ENCODE results near the gene AURKAIP1. TPM values are rescaled to one million over a fixed set of nuclear protein-coding genes. Genes with fewer than 3 reads are reported as not detected.

Gene AURKAIP1
- total and polyA plus RNA-seq, 2 of the 4 experiments (the other 2 are of a cell fraction), result 45.7 to 107 TPM

- peaks cover 62% of the 10 kb centered on the region for H3K36me3 ChIP-seq (ENCODE audit: control insufficient read depth, insufficient read depth, low read length)
- dilution Hi-C loops (cut with HindIII; ENCODE audit: low sequenced_read_pairs, unreplicated experiment), result no loop called here
Measured at GRCh38 chr1:1387098-1388077, 12.4 kb upstream of the AURKAIP1 start.

More at GRCh38 chr1:1387098-1388077, 12.4 kb upstream of the AURKAIP1 start:
- no peak overlapping the region for H3K23ac ChIP-seq (ENCODE audit: low read depth, low read length)
- H4K8ac ChIP-seq (ENCODE audit: low read depth in 2 of 2, low read length in 2 of 2), result no peak overlapping the region
- no peak overlapping the region for H2BK120ac ChIP-seq (ENCODE audit: low read depth, low read length)
- no peak overlapping the region for H2AK5ac ChIP-seq (ENCODE audit: low read depth, low read length)
- no peak overlapping the region for H3K4ac ChIP-seq (ENCODE audit: low read depth, low read length)
- 97% methylated on average over 32 of the region's 50 CpGs; no CpG with 5 or more reads in 1 of the 2 experiments for WGBS, 2 experiments (ENCODE audit: extremely low coverage in 2 of 2, insufficient read length in 1 of 2)
- H3K4me1 ChIP-seq (ENCODE audit: control insufficient read depth, insufficient read depth, low read length), result no peaks in the 10 kb centered on the region
- no peak overlapping the region for H2BK15ac ChIP-seq (ENCODE audit: low read depth, low read length)
- ChIA-PET CTCF (no interaction called here), POLR2A (ENCODE audit: unreplicated experiment) (no interaction called here)
- H2BK20ac ChIP-seq (ENCODE audit: low read depth, low read length), result no peak overlapping the region
- TF ChIP-seq BHLHE40 (IDR thresholded peaks at IDR 0.05; ENCODE audit: low read depth, low read length) (no peak), RFX5 (IDR thresholded peaks at IDR 0.05; ENCODE audit: low read depth, low read length) (no peak)
- H3K4me3 ChIP-seq (ENCODE audit: insufficient read depth, low read depth, low read length), result no peak overlapping the region
- H3K9me1 ChIP-seq (ENCODE audit: insufficient read depth, low read length), result no peaks in the 10 kb centered on the region; the same call in 1 of the 2 replicates
- H3K9me3 ChIP-seq (ENCODE audit: control insufficient read depth, insufficient read depth, low read length), result no peaks in the 10 kb centered on the region
- DNase-seq, result no peak
- intact Hi-C loops (cut with micrococcal nuclease) (no loop called here), in situ Hi-C loops (cut with MboI; ENCODE audit: low sequenced_read_pairs) (no loop called here)
- H4K20me1 ChIP-seq (ENCODE audit: insufficient read depth, low read length), result peaks cover 9% of the 10 kb centered on the region; the same call in 1 of the 2 replicates
- H3K9ac ChIP-seq (ENCODE audit: low read depth, low read length), result no peak overlapping the region
- no peak overlapping the region for H2BK5ac ChIP-seq (ENCODE audit: low read depth, low read length, poor library complexity, severe bottlenecking)
- no peak for ATAC-seq (ENCODE audit: low read depth)
- H3K56ac ChIP-seq (ENCODE audit: extremely low read depth, insufficient read depth, low read length), result no peak overlapping the region
- no peak overlapping the region for H3K14ac ChIP-seq (replicated peaks; ENCODE audit: low read depth, low read length)
- H2AK9ac ChIP-seq (replicated peaks; ENCODE audit: low read depth, low read length, poor library complexity), result no peak overlapping the region
- H3K27me3 ChIP-seq (ENCODE audit: control insufficient read depth, insufficient read depth, low read length), result no peaks in the 10 kb centered on the region
- no peak overlapping the region for H3K4me2 ChIP-seq (ENCODE audit: low read depth, low read length)
- H4K91ac ChIP-seq (ENCODE audit: insufficient read depth, low read depth, low read length), result no peak overlapping the region
- H3K27ac ChIP-seq (ENCODE audit: insufficient read depth, low read length), result no peak overlapping the region
- H3K79me1 ChIP-seq (ENCODE audit: low read depth in 1 of 2, low read length in 2 of 2), result peaks cover 16 to 38% of the 10 kb centered on the region in 2 experiments
- no peak overlapping the region for H2AFZ ChIP-seq (replicated peaks; ENCODE audit: low read length, poor library complexity)
- no peak overlapping the region for H3K18ac ChIP-seq (ENCODE audit: low read depth, low read length)
- H4K5ac ChIP-seq (ENCODE audit: low read depth, low read length), result no peak overlapping the region
- no TSS peak for BruUV-seq (replicated peaks)
